ENCODE measurements around the gene POMT2.

POMT2 gene

DNA sequence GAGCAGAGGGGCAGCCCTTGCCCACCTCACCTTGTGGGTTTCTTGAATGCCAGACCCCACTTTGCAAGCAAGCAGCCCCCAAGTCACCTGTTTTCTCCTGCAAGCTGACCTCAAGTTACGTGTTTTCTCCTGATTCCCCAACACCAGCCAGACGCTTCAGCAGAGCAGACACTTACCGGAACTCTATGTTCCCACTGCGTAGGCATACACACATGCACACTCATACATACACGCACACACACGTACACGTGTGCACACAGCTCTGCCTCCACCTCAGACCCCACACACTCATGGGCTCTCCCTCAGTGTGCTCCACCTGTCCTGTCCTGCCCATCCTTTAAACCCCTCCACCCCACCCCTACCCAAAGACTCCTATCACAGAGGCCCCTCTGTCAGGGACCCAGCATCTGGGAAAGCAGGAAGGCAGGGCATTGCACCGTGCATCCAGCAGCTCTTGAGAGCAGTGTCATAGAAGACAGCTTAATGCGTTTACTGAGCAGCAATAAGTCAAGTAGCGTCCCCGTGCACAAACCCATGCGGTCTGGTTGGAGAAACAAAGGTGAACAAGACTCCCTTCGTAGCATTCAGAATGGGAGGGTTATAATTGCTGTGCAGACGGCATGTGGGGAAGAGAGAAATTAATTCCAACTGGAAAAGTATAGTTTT lies 94.7 kb downstream of the POMT2 start:
- TF ChIP-seq EZH2 (IDR thresholded peaks at IDR 0.05; ENCODE audit: borderline replicate concordance, low read length), result no peak
- TF ChIP-seq, protein P1, sequence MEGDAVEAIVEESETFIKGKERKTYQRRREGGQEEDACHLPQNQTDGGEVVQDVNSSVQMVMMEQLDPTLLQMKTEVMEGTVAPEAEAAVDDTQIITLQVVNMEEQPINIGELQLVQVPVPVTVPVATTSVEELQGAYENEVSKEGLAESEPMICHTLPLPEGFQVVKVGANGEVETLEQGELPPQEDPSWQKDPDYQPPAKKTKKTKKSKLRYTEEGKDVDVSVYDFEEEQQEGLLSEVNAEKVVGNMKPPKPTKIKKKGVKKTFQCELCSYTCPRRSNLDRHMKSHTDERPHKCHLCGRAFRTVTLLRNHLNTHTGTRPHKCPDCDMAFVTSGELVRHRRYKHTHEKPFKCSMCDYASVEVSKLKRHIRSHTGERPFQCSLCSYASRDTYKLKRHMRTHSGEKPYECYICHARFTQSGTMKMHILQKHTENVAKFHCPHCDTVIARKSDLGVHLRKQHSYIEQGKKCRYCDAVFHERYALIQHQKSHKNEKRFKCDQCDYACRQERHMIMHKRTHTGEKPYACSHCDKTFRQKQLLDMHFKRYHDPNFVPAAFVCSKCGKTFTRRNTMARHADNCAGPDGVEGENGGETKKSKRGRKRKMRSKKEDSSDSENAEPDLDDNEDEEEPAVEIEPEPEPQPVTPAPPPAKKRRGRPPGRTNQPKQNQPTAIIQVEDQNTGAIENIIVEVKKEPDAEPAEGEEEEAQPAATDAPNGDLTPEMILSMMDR (IDR thresholded peaks at IDR 0.05; ENCODE audit: low read length), result no peak
- no peak overlapping the region for H2AFZ ChIP-seq (ENCODE audit: low read length)
- no peaks in the 10 kb centered on the region for H3F3A ChIP-seq (ENCODE audit: insufficient read depth, low read length)
- no peaks in the 10 kb centered on the region for H3K36me3 ChIP-seq (ENCODE audit: insufficient read depth, low read length)
- no peak overlapping the region for H3K4me2 ChIP-seq (ENCODE audit: low read length)
- no peak overlapping the region for H3K4me3 ChIP-seq (ENCODE audit: low read depth, low read length, poor library complexity, severe bottlenecking)
- no peaks in the 10 kb centered on the region for H3K9me3 ChIP-seq (ENCODE audit: low read length)
- no peaks in the 10 kb centered on the region for H3K27me3 ChIP-seq (ENCODE audit: insufficient read depth, low read length)
- H4K20me1 ChIP-seq (ENCODE audit: insufficient read depth, low read length), result no peaks in the 10 kb centered on the region
- H3K9ac ChIP-seq (ENCODE audit: low read length), result no peak overlapping the region
- no peak overlapping the region for H3K27ac ChIP-seq (ENCODE audit: low read depth, low read length, poor library complexity, severe bottlenecking)
- no peaks in the 10 kb centered on the region for H3K79me2 ChIP-seq (ENCODE audit: insufficient read depth, low read length)
- no peaks in the 10 kb centered on the region for H3K9me2 ChIP-seq (ENCODE audit: low read depth, low read length)
- no peaks in the 10 kb centered on the region for H3K4me1 ChIP-seq (ENCODE audit: insufficient read depth, low read length, severe bottlenecking)

DNA sequence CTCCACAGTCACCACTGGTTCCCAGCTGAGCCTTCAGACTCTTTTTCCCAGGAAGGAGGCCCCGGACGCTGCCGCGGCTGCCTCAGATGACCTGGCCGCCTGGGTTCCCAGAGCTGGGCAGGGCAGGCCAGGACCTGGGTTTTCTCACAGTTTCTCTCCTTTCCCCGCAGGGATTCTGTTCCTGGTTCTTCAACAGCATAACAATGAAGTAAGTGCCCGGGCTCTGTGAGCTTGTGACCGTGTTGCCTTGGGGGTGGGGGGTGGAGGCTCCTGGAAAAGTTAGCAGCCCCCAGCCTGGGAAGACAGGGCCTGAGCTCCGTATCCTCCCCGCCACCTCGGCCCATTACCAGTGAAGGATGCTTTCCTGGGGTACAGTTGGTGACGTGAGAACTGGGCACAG lies 95.4 kb downstream of the POMT2 start:
- H4K20me1 ChIP-seq (ENCODE audit: insufficient read depth, low read length), result no peaks in the 10 kb centered on the region
- no peak overlapping the region for H3K9ac ChIP-seq (ENCODE audit: low read length)
- H3K36me3 ChIP-seq (ENCODE audit: insufficient read depth, low read length), result no peaks in the 10 kb centered on the region
- H3K9me2 ChIP-seq (ENCODE audit: low read depth, low read length), result no peaks in the 10 kb centered on the region
- H3K4me1 ChIP-seq (ENCODE audit: insufficient read depth, low read length, severe bottlenecking), result no peaks in the 10 kb centered on the region
- no peaks in the 10 kb centered on the region for H3K27me3 ChIP-seq (ENCODE audit: insufficient read depth, low read length)
- no peaks in the 10 kb centered on the region for H3K79me2 ChIP-seq (ENCODE audit: insufficient read depth, low read length)
- no peak overlapping the region for H2AFZ ChIP-seq (ENCODE audit: low read length)
- no peaks in the 10 kb centered on the region for H3F3A ChIP-seq (ENCODE audit: insufficient read depth, low read length)
- no peak overlapping the region for H3K27ac ChIP-seq (ENCODE audit: low read depth, low read length, poor library complexity, severe bottlenecking)
- no peaks in the 10 kb centered on the region for H3K9me3 ChIP-seq (ENCODE audit: low read length)
- no peak for TF ChIP-seq EZH2 (IDR thresholded peaks at IDR 0.05; ENCODE audit: borderline replicate concordance, low read length)
- TF ChIP-seq, protein P1 (IDR thresholded peaks at IDR 0.05; ENCODE audit: low read length), result no peak
- no peak overlapping the region for H3K4me3 ChIP-seq (ENCODE audit: low read depth, low read length, poor library complexity, severe bottlenecking)
- H3K4me2 ChIP-seq (ENCODE audit: low read length), result no peak overlapping the region
